Panc1 (cell line): ENCODE measurements around the gene TPD52L1. TPM values are rescaled to one million over a fixed set of nuclear protein-coding genes. Genes with fewer than 3 reads are reported as not detected.

ENCODE experiments used
- ATAC-seq: fragments of 200-7000 bp; cut with Tn5 transposase; 2 replicates; pipeline ENCODE4 v1.9.1; 2020; ENCODE audit warnings: mild to moderate bottlenecking, moderate library complexity
- BruUV-seq: library from RNA; stranded (reverse); fragments of 400-500 nt; replicated peaks from 2 replicates; lab custom pipeline; 2021; lab: Mats Ljungman, UMichigan
- CTCF ChIA-PET: fragments of 300-600 bp; sonication (Branson Sonifier 250); formaldehyde crosslinking; loops from one replicate; lab custom pipeline; 2022; ENCODE audit warnings: antibody characterized with exemption; lab: Charles Lee
- POLR2A ChIA-PET: fragments of 300-600 bp; sonication (Branson Sonifier 250); formaldehyde crosslinking; loops from one replicate; lab custom pipeline; 2022; ENCODE audit warnings: antibody characterized with exemption; lab: Charles Lee
- DNase-seq: peaks from one replicate; pipeline ENCODE4 v3.0.0-alpha.2; 2010; ENCODE audit warnings: low read depth, low spot score
- H3K27ac ChIP-seq: 2 replicates; pipeline ENCODE4 v1.5.1; 2011; ENCODE audit warnings: mild to moderate bottlenecking, low read length, inconsistent platforms
- H3K27me3 ChIP-seq: fragments of 200-500 bp; sonication (Bioruptor generic); 2 replicates; pipeline ENCODE4 v1.6.0; 2014; ENCODE audit warnings: low read length, inconsistent platforms; ENCODE audit not compliant: control insufficient read depth, insufficient read depth
- H3K36me3 ChIP-seq: fragments of 200-500 bp; sonication (Bioruptor generic); 2 replicates; pipeline ENCODE4 v1.5.1; 2014; ENCODE audit warnings: inconsistent platforms, mild to moderate bottlenecking, low read length, moderate library complexity; ENCODE audit not compliant: control insufficient read depth, insufficient read depth
- H3K4me1 ChIP-seq: 2 replicates; pipeline ENCODE4 v1.5.1; 2011; ENCODE audit warnings: inconsistent platforms, mild to moderate bottlenecking, low read length, moderate library complexity; ENCODE audit not compliant: control insufficient read depth, insufficient read depth
- H3K4me3 ChIP-seq, 2 experiments: 2 replicates each; pipeline ENCODE4 v1.5.1; 2011 to 2012; ENCODE audit warnings: low read depth in 2 of 2, low read length in 2 of 2, mild to moderate bottlenecking in 2 of 2, inconsistent platforms in 1 of 2, moderate library complexity in 1 of 2
- H3K9me3 ChIP-seq: fragments of 200-500 bp; sonication (Bioruptor generic); 2 replicates; pipeline ENCODE4 v1.5.1; 2014; ENCODE audit warnings: low read depth, mild to moderate bottlenecking, inconsistent platforms, low read length, moderate library complexity; ENCODE audit not compliant: control insufficient read depth, insufficient read depth
- CTCF ChIP-seq: fragments of 450-650 bp; IDR thresholded peaks from 2 replicates; pipeline ENCODE4 v1.5.1; 2017; ENCODE audit warnings: mild to moderate bottlenecking
- POLR2AphosphoS5 ChIP-seq: IDR thresholded peaks from 2 replicates; pipeline ENCODE4 v1.6.1; 2012; ENCODE audit warnings: mild to moderate bottlenecking, low read depth, low read length, moderate library complexity
- REST ChIP-seq, 2 experiments: IDR thresholded peaks; 2 replicates each; pipeline ENCODE4 v1.6.1; 2011 to 2012; ENCODE audit warnings: low read depth in 2 of 2, control low read depth in 1 of 2, low read length in 1 of 2, mild to moderate bottlenecking in 1 of 2, moderate library complexity in 1 of 2; ENCODE audit not compliant: insufficient read depth in 1 of 2
- SIN3A ChIP-seq: IDR thresholded peaks from 2 replicates; pipeline ENCODE4 v1.6.1; 2012; ENCODE audit warnings: low read depth, mild to moderate bottlenecking, low read length, moderate library complexity, borderline replicate concordance; ENCODE audit not compliant: insufficient read depth
- TCF7L2 ChIP-seq: IDR thresholded peaks from 2 replicates; pipeline ENCODE4 v1.6.1; 2011; ENCODE audit warnings: mild to moderate bottlenecking, low read depth, low read length, inconsistent platforms
- in situ Hi-C: cut with HindIII; loops from 2 replicates; pipeline ENCODE4 v1.10.0; 2016; ENCODE audit warnings: low sequenced_read_pairs, low pct_unique_long_range_greater_than_20kb
- intact Hi-C: fragments of 100-400 bp; cut with micrococcal nuclease; formaldehyde crosslinking; loops from one replicate; pipeline ENCODE4 v1.10.0; 2022; ENCODE audit not compliant: unreplicated experiment
- total RNA-seq: library from RNA; stranded (reverse); gene quantifications from one replicate; pipeline ENCODE4 v1.2.1, GENCODE V29; 2021; ENCODE audit not compliant: unreplicated experiment

The TPD52L1 gene
- total RNA-seq, 1 experiment from 2014 or later: 2.9 TPM

DNA sequence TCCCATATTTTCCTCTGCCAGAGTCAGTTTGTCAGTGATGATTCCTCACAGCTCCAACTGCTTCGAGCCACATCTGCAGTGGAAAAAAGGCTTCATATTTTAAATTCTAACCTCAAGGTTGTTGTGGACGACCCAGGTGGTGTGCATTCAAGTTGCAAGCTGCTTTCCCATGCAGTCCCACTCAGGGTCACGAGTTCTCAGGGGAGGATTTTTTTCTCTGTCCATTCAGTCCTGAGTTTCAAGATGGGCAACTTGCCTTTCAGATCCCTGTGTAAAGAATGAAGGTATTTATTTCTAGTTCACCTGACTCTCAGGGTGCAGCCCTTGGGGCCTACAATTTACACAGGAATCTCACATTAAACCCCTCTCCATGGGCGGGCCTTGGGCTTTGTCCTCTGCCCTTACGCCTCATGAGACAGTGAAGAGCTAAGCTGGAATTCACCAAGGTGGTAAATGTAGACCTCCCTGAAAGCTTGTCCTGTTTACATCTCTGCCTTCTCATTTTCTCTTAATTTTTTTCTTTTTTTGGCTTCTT, 65.9 kb downstream of the TPD52L1 start:
- no peaks in the 10 kb centered on the region for H3K4me1 ChIP-seq
- H3K9me3 ChIP-seq: no peaks in the 10 kb centered on the region
- peaks cover 5% of the 10 kb centered on the region; the same call in 1 of the 2 replicates for H3K27me3 ChIP-seq
- intact Hi-C loops (no loop called here), in situ Hi-C loops (no loop called here)
- DNase-seq (no peak), ATAC-seq (no peak)
- TF ChIP-seq TCF7L2 (no peak), SIN3A (no peak), CTCF (no peak), POLR2AphosphoS5 (no peak), REST (IDR thresholded peaks at IDR 0.05; ENCODE audit: insufficient read depth in 1 of 2, low read depth in 2 of 2, low read length in 1 of 2) (no peak)
- CTCF ChIA-PET: interaction anchor here (0.7 kb wide), 1 partner anchor 66 kb away, joined by 3 read pairs; no protein-coding TSS in a partner anchor
- H3K4me3 ChIP-seq: no peak overlapping the region
- POLR2A ChIA-PET: no interaction called here
- no TSS peak for BruUV-seq
- H3K36me3 ChIP-seq: no peaks in the 10 kb centered on the region
- no peak overlapping the region for H3K27ac ChIP-seq

- no peak overlapping the region for H3K27ac ChIP-seq
- intact Hi-C loops: no loop called here
- H3K4me3 ChIP-seq: no peak overlapping the region
- in situ Hi-C loops: no loop called here
- DNase-seq: no peak
- H3K36me3 ChIP-seq: no peaks in the 10 kb centered on the region
- peaks cover 4% of the 10 kb centered on the region; the same call in 1 of the 2 replicates for H3K27me3 ChIP-seq
- H3K9me3 ChIP-seq: no peaks in the 10 kb centered on the region
- no peaks in the 10 kb centered on the region for H3K4me1 ChIP-seq
- ChIA-PET POLR2A (no interaction called here), CTCF (interaction anchor here (0.6 kb wide), 1 partner anchor 18 kb away, joined by 6 read pairs; no protein-coding TSS in a partner anchor)
- TF ChIP-seq SIN3A (no peak), TCF7L2 (no peak)
- BruUV-seq: no TSS peak
- ATAC-seq: no peak
Observed at GRCh38 chr6:125220712-125221111, 67.1 kb downstream of the TPD52L1 start.
